HepG2 (cell line): ENCODE results near the gene IFITM10. TPM values are rescaled to one million over a fixed set of nuclear protein-coding genes. Genes with fewer than 3 reads are reported as not detected.
A peak's percentile ranks its signal among the peaks of the same experiment; 100 is the strongest.

ENCODE experiments used
- ATAC-seq: fragments of 200-7000 bp; cut with Tn5 transposase; 3 replicates; pipeline ENCODE4 v1.9.1; 2020; ENCODE audit warnings: mild to moderate bottlenecking, moderate library complexity
- BruUV-seq: library from RNA; stranded (reverse); fragments of 400-500 nt; replicated peaks from 2 replicates; lab custom pipeline; 2021; lab: Mats Ljungman, UMichigan
- CTCF ChIA-PET: fragments of 300-600 bp; formaldehyde crosslinking; extraction: SDS; loops from one replicate; lab custom pipeline; 2021; ENCODE audit warnings: low total read pairs, inconsistent platforms, low intra/inter-chr PET ratio; lab: Yijun Ruan, JAX
- POLR2A ChIA-PET: fragments of 350-600 bp; sonication (Branson Sonifier 250); formaldehyde crosslinking; loops from one replicate; lab custom pipeline; 2020; ENCODE audit warnings: antibody characterized with exemption, inconsistent platforms; lab: Yijun Ruan, JAX
- DNase-seq: peaks from one replicate; pipeline ENCODE4 v3.0.0-alpha.2; 2015; ENCODE audit warnings: low spot score
- FAIRE-seq: peaks from 3 replicates; lab custom pipeline; 2011; peaks lifted over from hg19 to GRCh38; lab: Jason Lieb, UNC
- H2AFZ ChIP-seq: one replicate; pipeline ENCODE4 v1.6.1; 2011; ENCODE audit warnings: low read length, inconsistent platforms
- H3K27ac ChIP-seq: fragments of 300-600 bp; 3 replicates; pipeline ENCODE4 v1.8.0; 2011; ENCODE audit warnings: mixed run types, mild to moderate bottlenecking, mixed read lengths, low read length, inconsistent platforms; ENCODE audit not compliant: insufficient read depth; ENCODE audit errors: extremely low read length
- H3K27me3 ChIP-seq, 2 experiments: fragments of 200-600 bp in 1 of 2; 2 replicates in 1 of 2; 3 replicates in 1 of 2; pipeline versions ENCODE4 v1.6.0 to v1.8.0; 2011; ENCODE audit warnings: low read length in 2 of 2, mild to moderate bottlenecking in 2 of 2, moderate library complexity in 2 of 2, inconsistent platforms in 1 of 2; ENCODE audit not compliant: insufficient read depth in 2 of 2, control insufficient read depth in 1 of 2
- H3K36me3 ChIP-seq, 2 experiments: fragments of 200-600 bp in 1 of 2; replicated peaks in 1 of 2; 2 replicates in 1 of 2; 3 replicates in 1 of 2; pipeline versions ENCODE4 v1.5.1 to v1.8.0; 2011; ENCODE audit warnings: low read length in 2 of 2, inconsistent platforms in 1 of 2; ENCODE audit not compliant: insufficient read depth in 2 of 2, control insufficient read depth in 1 of 2
- H3K4me1 ChIP-seq: 2 replicates; pipeline ENCODE4 v1.5.1; 2012; ENCODE audit warnings: low read length, inconsistent platforms; ENCODE audit not compliant: insufficient read depth
- H3K4me2 ChIP-seq: 2 replicates; pipeline ENCODE4 v1.6.0; 2011; ENCODE audit warnings: low read depth, low read length, inconsistent platforms
- H3K4me3 ChIP-seq, 3 experiments: fragments of 200-600 bp in 1 of 3; sonication (generic), shearing (Covaris generic) in 1 of 3; replicated peaks in 1 of 3; 2 replicates each; pipeline ENCODE4 v1.5.1; 2011 to 2016; ENCODE audit warnings: low read length in 3 of 3, inconsistent platforms in 2 of 3, low read depth in 2 of 3, mild to moderate bottlenecking in 2 of 3, control low read depth in 1 of 3, mixed read lengths in 1 of 3; ENCODE audit not compliant: insufficient read depth in 1 of 3
- H3K79me2 ChIP-seq: one replicate; pipeline ENCODE4 v1.6.1; 2011; ENCODE audit warnings: low read length, inconsistent platforms; ENCODE audit not compliant: insufficient read depth
- H3K9ac ChIP-seq: 2 replicates; pipeline ENCODE4 v1.6.0; 2011; ENCODE audit warnings: mild to moderate bottlenecking, low read depth, low read length, inconsistent platforms; ENCODE audit not compliant: insufficient read depth
- H3K9me3 ChIP-seq: 2 replicates; pipeline ENCODE4 v1.5.1; 2012; ENCODE audit warnings: mild to moderate bottlenecking, low read length
- H4K20me1 ChIP-seq: 2 replicates; pipeline ENCODE4 v1.6.0; 2011; ENCODE audit warnings: inconsistent platforms, mild to moderate bottlenecking, low read length, moderate library complexity; ENCODE audit not compliant: insufficient read depth
- FOXO1 ChIP-seq: sonication (generic); formaldehyde crosslinking; IDR thresholded peaks from 2 replicates; pipeline ENCODE4 v1.4.0; 2020; ENCODE audit warnings: missing genetic modification reagents
- HNRNPK ChIP-seq: fragments of 200-400 bp; formaldehyde crosslinking; IDR thresholded peaks from 2 replicates; pipeline ENCODE4 v1.6.1; 2018; ENCODE audit warnings: low read length, low read depth, moderate library complexity, mild to moderate bottlenecking; ENCODE audit not compliant: poor library complexity, severe bottlenecking
- MAFK ChIP-seq, 2 experiments: IDR thresholded peaks in 1 of 2; conservative IDR thresholded peaks in 1 of 2; 2 replicates each; pipeline ENCODE4 v1.6.1; 2011; ENCODE audit warnings: improper control_type of control experiment in 2 of 2, low read length in 2 of 2
- MEIS1 ChIP-seq: sonication (generic); formaldehyde crosslinking; IDR thresholded peaks from 2 replicates; pipeline ENCODE4 v1.9.0; 2021; ENCODE audit warnings: mild to moderate bottlenecking, missing genetic modification reagents, moderate library complexity, borderline replicate concordance
- MTA3 ChIP-seq: sonication (generic); formaldehyde crosslinking; IDR thresholded peaks from 2 replicates; pipeline ENCODE4 v1.4.0; 2020; ENCODE audit warnings: missing genetic modification reagents
- MTERF4 ChIP-seq: sonication (generic); formaldehyde crosslinking; IDR thresholded peaks from 2 replicates; pipeline ENCODE4 v1.8.0; 2023; ENCODE audit warnings: mild to moderate bottlenecking, missing genetic modification reagents
- RELA ChIP-seq: sonication (generic); formaldehyde crosslinking; IDR thresholded peaks from 2 replicates; pipeline ENCODE4 v1.4.0; 2020; ENCODE audit warnings: missing genetic modification reagents
- STAG1 ChIP-seq: sonication (generic); formaldehyde crosslinking; IDR thresholded peaks from 2 replicates; pipeline ENCODE4 v1.4.0; 2020; ENCODE audit warnings: missing genetic modification reagents
- TCF7 ChIP-seq: sonication (generic); IDR thresholded peaks from 2 replicates; pipeline ENCODE4 v1.6.1; 2016; ENCODE audit warnings: antibody characterized with exemption, low read depth
- TEAD2 ChIP-seq: sonication (generic); formaldehyde crosslinking; IDR thresholded peaks from 2 replicates; pipeline ENCODE4 v1.9.0; 2021; ENCODE audit warnings: missing genetic modification reagents
- ZNF629 ChIP-seq: sonication (generic); formaldehyde crosslinking; conservative IDR thresholded peaks from 2 replicates; pipeline ENCODE4 v1.5.0; 2020; ENCODE audit warnings: missing genetic modification reagents
- ZNF777 ChIP-seq: sonication (generic); formaldehyde crosslinking; IDR thresholded peaks from 2 replicates; pipeline ENCODE4 v1.4.0; 2020; ENCODE audit warnings: missing genetic modification reagents
- ZNF850 ChIP-seq: sonication (generic); formaldehyde crosslinking; conservative IDR thresholded peaks from 2 replicates; pipeline ENCODE4 v1.9.0; 2021; ENCODE audit warnings: mild to moderate bottlenecking, missing genetic modification reagents
- WGBS: methylation state at CpG from one replicate; pipeline ENCODE4 v1.1.6; 2017; ENCODE audit warnings: low lambda C conversion rate; 5-methylcytosine and 5-hydroxymethylcytosine counted together
- in situ Hi-C: cut with HindIII; loops from 2 replicates; pipeline ENCODE4 v1.10.0; 2017; ENCODE audit warnings: low pct_unique_long_range_greater_than_20kb; ENCODE audit not compliant: extremely low pct_ligation_motif_present
- intact Hi-C: fragments of 100-400 bp; cut with micrococcal nuclease; formaldehyde crosslinking; loops from one replicate; pipeline ENCODE4 v1.10.0; 2022; ENCODE audit not compliant: unreplicated experiment
- polyA plus RNA-seq, 8 experiments: library from polyadenylated mRNA; depleted of rRNA in 3 of 8; stranded (reverse) in 7 of 8; unstranded in 1 of 8; fragments of >200 nt; fragmentation: Illumina TruSeq in 4 of 8; extraction: Trizol in 4 of 8; gene quantifications; 2 replicates each; pipeline versions ENCODE4 v1.2.1 to v1.2.3, GENCODE V29; 2011 to 2016; ENCODE audit warnings: low read depth in 4 of 8, missing spikeins in 1 of 8, mixed read lengths in 1 of 8; ENCODE audit not compliant: insufficient read depth in 1 of 8
- total RNA-seq, 5 experiments: library from RNA; depleted of rRNA; stranded (reverse); fragments of >200 nt; fragmentation: Illumina TruSeq; extraction: Trizol; gene quantifications; 2 replicates each; pipeline ENCODE4 v1.2.3, GENCODE V29; 2016; ENCODE audit warnings: low read depth in 1 of 5
- TF ChIP-seq, protein P1 (sequence below): sonication (generic); formaldehyde crosslinking; IDR thresholded peaks from 2 replicates; pipeline ENCODE4 v1.9.0; 2022; ENCODE audit warnings: low read depth, missing genetic modification reagents

The IFITM10 gene
- total and polyA plus RNA-seq, 2 of the 13 experiments (the other 11 are each of a cell fraction or from before 2014, with no cell fraction given) = 0.09 to 0.13 TPM

DNA sequence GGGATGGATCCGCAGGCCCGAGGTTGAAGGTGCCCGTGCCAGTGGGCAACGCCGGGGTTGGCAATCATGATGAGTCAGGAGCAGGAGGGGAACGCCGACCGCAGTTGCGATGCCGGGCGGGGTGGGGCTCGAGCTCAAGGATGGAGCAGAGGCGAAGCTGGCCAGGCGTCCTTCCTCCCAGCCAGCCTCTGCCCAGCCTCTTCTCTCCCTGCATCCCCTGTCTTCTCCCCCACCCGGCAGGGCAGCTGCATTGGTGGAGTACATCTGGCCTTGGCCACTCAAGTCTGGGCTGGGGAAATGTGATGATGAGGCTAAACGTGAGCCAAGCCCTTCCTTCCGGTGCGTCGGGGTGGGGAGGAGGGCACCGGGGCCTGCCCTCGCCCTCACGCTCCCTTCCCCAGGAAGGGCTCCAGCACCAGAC is 3.9 kb downstream of the IFITM10 start:
- Histone ChIP-seq H3K4me3 (no peak overlapping the region), H3K4me1 (peaks cover 20% of the 10 kb centered on the region; the same call in 1 of the 2 replicates), H3K79me2 (no peaks in the 10 kb centered on the region), H3K36me3 (no peaks in the 10 kb centered on the region), H3K27me3 (peaks cover 3 to 11% of the 10 kb centered on the region in 2 experiments; a peak in 3 of 5 replicates), H2AFZ (no peak overlapping the region), H3K27ac (no peak overlapping the region), H4K20me1 (no peaks in the 10 kb centered on the region; the same call in 1 of the 2 replicates), H3K9me3 (no peaks in the 10 kb centered on the region), H3K9ac (no peak overlapping the region), H3K4me2 (no peak overlapping the region)
- FAIRE-seq (no peak), DNase-seq (no peak), ATAC-seq (no peak)
- no peak for TF ChIP-seq FOXO1 (CRISPR knock-in tag)
- no peak for TF ChIP-seq TCF7
- TF ChIP-seq TEAD2 (CRISPR knock-in tag) = no peak
- TF ChIP-seq MAFK (conservative IDR thresholded peaks at IDR 0.05 in 1 of 2, IDR thresholded peaks at IDR 0.05 in 1 of 2; ENCODE audit: low read length in 2 of 2) = 0 out of 4 replicates have a peak, but pooled peaks have one; percentile 27 to 37
- TF ChIP-seq, protein P1, sequence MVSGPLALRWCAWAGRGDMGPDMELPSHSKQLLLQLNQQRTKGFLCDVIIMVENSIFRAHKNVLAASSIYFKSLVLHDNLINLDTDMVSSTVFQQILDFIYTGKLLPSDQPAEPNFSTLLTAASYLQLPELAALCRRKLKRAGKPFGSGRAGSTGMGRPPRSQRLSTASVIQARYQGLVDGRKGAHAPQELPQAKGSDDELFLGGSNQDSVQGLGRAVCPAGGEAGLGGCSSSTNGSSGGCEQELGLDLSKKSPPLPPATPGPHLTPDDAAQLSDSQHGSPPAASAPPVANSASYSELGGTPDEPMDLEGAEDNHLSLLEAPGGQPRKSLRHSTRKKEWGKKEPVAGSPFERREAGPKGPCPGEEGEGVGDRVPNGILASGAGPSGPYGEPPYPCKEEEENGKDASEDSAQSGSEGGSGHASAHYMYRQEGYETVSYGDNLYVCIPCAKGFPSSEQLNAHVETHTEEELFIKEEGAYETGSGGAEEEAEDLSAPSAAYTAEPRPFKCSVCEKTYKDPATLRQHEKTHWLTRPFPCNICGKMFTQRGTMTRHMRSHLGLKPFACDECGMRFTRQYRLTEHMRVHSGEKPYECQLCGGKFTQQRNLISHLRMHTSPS = no peak
- CTCF ChIA-PET = no interaction called here
- BruUV-seq = no TSS peak
- in situ Hi-C loops (no loop called here), intact Hi-C loops (no loop called here)
- WGBS = 72% methylated on average over 13 of the region's 22 CpGs
- POLR2A ChIA-PET = no interaction called here

GRCh38 chr11:1745701-1746320 is 4.6 kb downstream of the IFITM10 start:
- no peaks in the 10 kb centered on the region for H3K79me2 ChIP-seq
- in situ Hi-C loops = no loop called here
- H3K9ac ChIP-seq = no peak overlapping the region
- DNase-seq = no peak
- H3K4me3 ChIP-seq = no peak overlapping the region
- CTCF ChIA-PET = no interaction called here
- H4K20me1 ChIP-seq = no peaks in the 10 kb centered on the region
- intact Hi-C loops = no loop called here
- peaks cover 3 to 16% of the 10 kb centered on the region in 2 experiments; a peak in 3 of 5 replicates for H3K27me3 ChIP-seq
- POLR2A ChIA-PET = interaction anchor here (1.1 kb wide), 1 partner anchor 17 kb away, joined by 3 read pairs; no protein-coding TSS in a partner anchor
- H3K36me3 ChIP-seq = no peaks in the 10 kb centered on the region
- no peak for ATAC-seq
- H3K4me1 ChIP-seq = peaks cover 13% of the 10 kb centered on the region; the same call in 1 of the 2 replicates
- H3K4me2 ChIP-seq = no peak overlapping the region
- WGBS = 68% methylated on average over 14 of the region's 14 CpGs
- no peaks in the 10 kb centered on the region for H3K9me3 ChIP-seq
- no peak overlapping the region for H2AFZ ChIP-seq
- no peak overlapping the region for H3K27ac ChIP-seq
- no TSS peak for BruUV-seq
- no peak for FAIRE-seq
- TF ChIP-seq MTA3 (CRISPR knock-in tag) (no peak), HNRNPK (no peak), ZNF777 (CRISPR knock-in tag) (no peak), STAG1 (CRISPR knock-in tag) (no peak), ZNF850 (CRISPR knock-in tag) (no peak), MTERF4 (CRISPR knock-in tag) (no peak), MEIS1 (CRISPR knock-in tag) (no peak), RELA (CRISPR knock-in tag) (no peak), ZNF629 (CRISPR knock-in tag) (no peak)
